SK-N-SH treated with all-trans-retinoic acid at 6 μM for 48 hours (cell line): ENCODE results near the gene TNFRSF21.

Experiments used
- ARNTL ChIP-seq: fragments of 450-650 bp; formaldehyde crosslinking; IDR thresholded peaks from 2 replicates; pipeline ENCODE4 v1.5.0; 2020; ENCODE audit warnings: low read depth, mild to moderate bottlenecking, moderate library complexity, borderline replicate concordance
- BACH2 ChIP-seq: fragments of 250-450 bp; sonication (Bioruptor Pico); IDR thresholded peaks from 2 replicates; pipeline ENCODE4 v1.9.0; 2021; ENCODE audit warnings: mild to moderate bottlenecking, borderline replicate concordance
- RARB ChIP-seq: fragments of 250-450 bp; sonication (Bioruptor Pico); IDR thresholded peaks from 2 replicates; pipeline ENCODE4 v1.8.0; 2021; ENCODE audit warnings: mild to moderate bottlenecking, moderate library complexity
- TCF4 ChIP-seq: fragments of 250-450 bp; sonication (Bioruptor Pico); IDR thresholded peaks from 2 replicates; pipeline ENCODE4 v1.8.0; 2021; ENCODE audit warnings: mild to moderate bottlenecking, moderate library complexity, borderline replicate concordance
- ZC3H10 ChIP-seq: fragments of 250-450 bp; sonication (Bioruptor Pico); IDR thresholded peaks from 2 replicates; pipeline ENCODE4 v1.5.1; 2021; ENCODE audit warnings: mild to moderate bottlenecking, moderate library complexity
- ZFP3 ChIP-seq: fragments of 250-450 bp; sonication (Bioruptor Pico); IDR thresholded peaks from 2 replicates; pipeline ENCODE4 v1.5.0; 2020; ENCODE audit warnings: mild to moderate bottlenecking, moderate library complexity
- ZFP30 ChIP-seq: fragments of 450-650 bp; formaldehyde crosslinking; IDR thresholded peaks from 2 replicates; pipeline ENCODE4 v1.5.0; 2022; ENCODE audit warnings: mild to moderate bottlenecking, moderate library complexity
- ZNF565 ChIP-seq: fragments of 450-650 bp; formaldehyde crosslinking; conservative IDR thresholded peaks from 2 replicates; pipeline ENCODE4 v1.5.0; 2020; ENCODE audit warnings: low read depth, mild to moderate bottlenecking, moderate library complexity
- ZNF8 ChIP-seq: fragments of 450-650 bp; formaldehyde crosslinking; IDR thresholded peaks from 2 replicates; pipeline ENCODE4 v1.5.0; 2020; ENCODE audit warnings: mild to moderate bottlenecking, moderate library complexity
- TF ChIP-seq, protein P1 (sequence below): fragments of 250-450 bp; sonication (Bioruptor Pico); IDR thresholded peaks from 2 replicates; pipeline ENCODE4 v1.8.0; 2021; ENCODE audit warnings: low read depth, mild to moderate bottlenecking, moderate library complexity, borderline replicate concordance

DNA sequence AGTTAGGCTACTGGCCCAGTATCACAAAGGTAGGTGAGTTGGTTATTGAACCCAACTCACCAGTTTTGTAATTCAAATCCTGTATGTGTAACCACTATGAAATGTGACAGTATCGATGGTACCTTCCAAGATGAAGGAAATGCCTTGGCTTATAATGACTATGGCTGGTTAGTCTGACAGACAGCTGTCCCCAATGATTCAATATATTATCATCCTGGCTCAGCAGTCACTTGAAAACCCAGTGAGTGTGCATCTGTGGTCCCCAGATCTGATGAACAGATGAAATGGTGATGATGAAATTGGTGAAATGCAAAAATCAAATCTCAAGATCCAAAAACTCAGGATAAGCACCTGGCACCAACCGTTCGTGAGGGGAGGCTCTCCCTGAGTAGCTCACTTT is 54.8 kb downstream of the TNFRSF21 start:
- TF ChIP-seq ARNTL (no peak), ZFP30 (CRISPR knock-in tag) (no peak), ZNF8 (CRISPR knock-in tag) (no peak), ZC3H10 (no peak), ZNF565 (CRISPR knock-in tag) (no peak), RARB (CRISPR knock-in tag) (no peak), TCF4 (no peak), ZFP3 (CRISPR knock-in tag) (no peak), BACH2 (CRISPR knock-in tag) (no peak)
- TF ChIP-seq, protein P1, sequence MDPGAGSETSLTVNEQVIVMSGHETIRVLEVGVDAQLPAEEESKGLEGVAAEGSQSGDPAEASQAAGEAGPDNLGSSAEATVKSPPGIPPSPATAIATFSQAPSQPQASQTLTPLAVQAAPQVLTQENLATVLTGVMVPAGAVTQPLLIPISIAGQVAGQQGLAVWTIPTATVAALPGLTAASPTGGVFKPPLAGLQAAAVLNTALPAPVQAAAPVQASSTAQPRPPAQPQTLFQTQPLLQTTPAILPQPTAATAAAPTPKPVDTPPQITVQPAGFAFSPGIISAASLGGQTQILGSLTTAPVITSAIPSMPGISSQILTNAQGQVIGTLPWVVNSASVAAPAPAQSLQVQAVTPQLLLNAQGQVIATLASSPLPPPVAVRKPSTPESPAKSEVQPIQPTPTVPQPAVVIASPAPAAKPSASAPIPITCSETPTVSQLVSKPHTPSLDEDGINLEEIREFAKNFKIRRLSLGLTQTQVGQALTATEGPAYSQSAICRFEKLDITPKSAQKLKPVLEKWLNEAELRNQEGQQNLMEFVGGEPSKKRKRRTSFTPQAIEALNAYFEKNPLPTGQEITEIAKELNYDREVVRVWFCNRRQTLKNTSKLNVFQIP (CRISPR knock-in tag) = no peak
